ENCODE results near the gene IGF2BP1.
"Not testable (repeated sequence)": the region's sequence is repeated elsewhere in the genome, so short reads cannot be mapped to it uniquely, and the experiment has no call there.

IGF2BP1 gene

GRCh38 chr17:49082231-49082630 lies 85.0 kb downstream of the IGF2BP1 start:
- H3K4me2 ChIP-seq (ENCODE audit: insufficient read depth, low read length), result no peak overlapping the region
- H3K4me1 ChIP-seq (ENCODE audit: insufficient read depth, low read length), result no peaks in the 10 kb centered on the region
- H3K9ac ChIP-seq (ENCODE audit: low read depth, low read length), result no peak overlapping the region
- peaks cover 14% of the 10 kb centered on the region for H3K27me3 ChIP-seq (ENCODE audit: insufficient read depth, low read length, poor library complexity)
- DNase-seq, result no peak
- no peak overlapping the region for H3K27ac ChIP-seq (ENCODE audit: low read length)
- no peaks in the 10 kb centered on the region for H3K9me3 ChIP-seq (ENCODE audit: insufficient read depth, low read length, severe bottlenecking)
- H3K79me2 ChIP-seq (ENCODE audit: insufficient read depth, low read length), result no peaks in the 10 kb centered on the region
- TF ChIP-seq EZH2 (IDR thresholded peaks at IDR 0.05; ENCODE audit: borderline replicate concordance, low read depth, low read length, severe bottlenecking) (no peak), CTCF (IDR thresholded peaks at IDR 0.05; ENCODE audit: borderline replicate concordance, extremely low read depth, low read length, poor library complexity, severe bottlenecking) (no peak)
- H4K20me1 ChIP-seq (ENCODE audit: insufficient read depth, low read length), result no peaks in the 10 kb centered on the region
- ATAC-seq (ENCODE audit: insufficient read depth, low read depth), result no peak
- no peaks in the 10 kb centered on the region for H3K36me3 ChIP-seq (ENCODE audit: insufficient read depth, low read length)
- H2AFZ ChIP-seq (ENCODE audit: low read depth, low read length), result no peak overlapping the region
- no peak overlapping the region for H3K4me3 ChIP-seq (ENCODE audit: low read depth in 1 of 2, low read length in 2 of 2)

GRCh38 chr17:49085046-49085445 lies 87.9 kb downstream of the IGF2BP1 start:
- H3K4me3 ChIP-seq (ENCODE audit: low read depth in 1 of 2, low read length in 2 of 2); ATAC-seq (ENCODE audit: insufficient read depth, low read depth): not testable (repeated sequence)

GRCh38 chr17:49085565-49086315 lies 88.6 kb downstream of the IGF2BP1 start:
- no peak overlapping the region for H3K9ac ChIP-seq (ENCODE audit: low read depth, low read length)
- DNase-seq (no peak), ATAC-seq (ENCODE audit: insufficient read depth, low read depth) (no peak)
- no peaks in the 10 kb centered on the region for H4K20me1 ChIP-seq (ENCODE audit: insufficient read depth, low read length)
- H3K4me3 ChIP-seq (ENCODE audit: low read depth in 1 of 2, low read length in 2 of 2), result no peak overlapping the region
- H3K79me2 ChIP-seq (ENCODE audit: insufficient read depth, low read length), result no peaks in the 10 kb centered on the region
- no peak overlapping the region for H3K27ac ChIP-seq (ENCODE audit: low read length)
- no peaks in the 10 kb centered on the region for H3K9me3 ChIP-seq (ENCODE audit: insufficient read depth, low read length, severe bottlenecking)
- no peak overlapping the region for H2AFZ ChIP-seq (ENCODE audit: low read depth, low read length)
- TF ChIP-seq CTCF (IDR thresholded peaks at IDR 0.05; ENCODE audit: borderline replicate concordance, extremely low read depth, low read length, poor library complexity, severe bottlenecking) (no peak), EZH2 (IDR thresholded peaks at IDR 0.05; ENCODE audit: borderline replicate concordance, low read depth, low read length, severe bottlenecking) (no peak)
- no peaks in the 10 kb centered on the region for H3K4me1 ChIP-seq (ENCODE audit: insufficient read depth, low read length)
- H3K27me3 ChIP-seq (ENCODE audit: insufficient read depth, low read length, poor library complexity), result peaks cover 16% of the 10 kb centered on the region
- no peak overlapping the region for H3K4me2 ChIP-seq (ENCODE audit: insufficient read depth, low read length)
- no peaks in the 10 kb centered on the region for H3K36me3 ChIP-seq (ENCODE audit: insufficient read depth, low read length)

More at GRCh38 chr17:49085046-49085445, 87.9 kb downstream of the IGF2BP1 start:
- H2AFZ ChIP-seq (ENCODE audit: low read depth, low read length); H3K4me1 ChIP-seq (ENCODE audit: insufficient read depth, low read length); H4K20me1 ChIP-seq (ENCODE audit: insufficient read depth, low read length); H3K9me3 ChIP-seq (ENCODE audit: insufficient read depth, low read length, severe bottlenecking); H3K36me3 ChIP-seq (ENCODE audit: insufficient read depth, low read length); DNase-seq; H3K9ac ChIP-seq (ENCODE audit: low read depth, low read length); H3K4me2 ChIP-seq (ENCODE audit: insufficient read depth, low read length); H3K27ac ChIP-seq (ENCODE audit: low read length); H3K79me2 ChIP-seq (ENCODE audit: insufficient read depth, low read length): not testable (repeated sequence)
- peaks cover 16% of the 10 kb centered on the region for H3K27me3 ChIP-seq (ENCODE audit: insufficient read depth, low read length, poor library complexity)

- H3K4me1 ChIP-seq (ENCODE audit: insufficient read depth, low read length), result no peaks in the 10 kb centered on the region
- H3K4me3 ChIP-seq (ENCODE audit: low read depth in 1 of 2, low read length in 2 of 2), result no peak overlapping the region
- no peak overlapping the region for H3K4me2 ChIP-seq (ENCODE audit: insufficient read depth, low read length)
- no peaks in the 10 kb centered on the region for H3K9me3 ChIP-seq (ENCODE audit: insufficient read depth, low read length, severe bottlenecking)
- H4K20me1 ChIP-seq (ENCODE audit: insufficient read depth, low read length), result no peaks in the 10 kb centered on the region
- H3K27ac ChIP-seq (ENCODE audit: low read length), result no peak overlapping the region
- TF ChIP-seq CTCF (IDR thresholded peaks at IDR 0.05; ENCODE audit: borderline replicate concordance, extremely low read depth, low read length, poor library complexity, severe bottlenecking) (no peak), EZH2 (IDR thresholded peaks at IDR 0.05; ENCODE audit: borderline replicate concordance, low read depth, low read length, severe bottlenecking) (no peak)
- H3K79me2 ChIP-seq (ENCODE audit: insufficient read depth, low read length), result no peaks in the 10 kb centered on the region
- no peak for DNase-seq
- no peak overlapping the region for H3K9ac ChIP-seq (ENCODE audit: low read depth, low read length)
- ATAC-seq (ENCODE audit: insufficient read depth, low read depth), result no peak
- peaks cover 15% of the 10 kb centered on the region for H3K27me3 ChIP-seq (ENCODE audit: insufficient read depth, low read length, poor library complexity)
- H3K36me3 ChIP-seq (ENCODE audit: insufficient read depth, low read length), result no peaks in the 10 kb centered on the region
- no peak overlapping the region for H2AFZ ChIP-seq (ENCODE audit: low read depth, low read length)
Measured at GRCh38 chr17:49086316-49086605, 89.1 kb downstream of the IGF2BP1 start.
